GM23338 (cell line): ENCODE results near the gene ASPRV1. TPM values are rescaled to one million over a fixed set of nuclear protein-coding genes. Genes with fewer than 3 reads are reported as not detected.

Source experiments
- ATAC-seq: fragments of 200-7000 bp; cut with Tn5 transposase; 3 replicates; pipeline ENCODE4 v1.9.1; 2020
- DNase-seq: peaks from one replicate; pipeline ENCODE4 v3.0.0-alpha.2; 2015; ENCODE audit warnings: low spot score
- H2AFZ ChIP-seq: fragments of 200-600 bp; sonication (generic); 2 replicates; pipeline ENCODE4 v1.8.0; 2016; ENCODE audit warnings: antibody characterized with exemption, mild to moderate bottlenecking, moderate library complexity
- H3F3A ChIP-seq: fragments of 200-600 bp; sonication (generic); replicated peaks from 2 replicates; pipeline ENCODE4 v1.8.0; 2017; ENCODE audit warnings: antibody characterized with exemption, mixed run types, low read depth
- H3K27ac ChIP-seq: fragments of 200-600 bp; sonication (generic); 2 replicates; pipeline ENCODE4 v1.6.1; 2016; ENCODE audit warnings: low read depth
- H3K27me3 ChIP-seq: fragments of 200-600 bp; sonication (generic); 2 replicates; pipeline ENCODE4 v1.8.0; 2016; ENCODE audit warnings: mild to moderate bottlenecking, mixed run types, moderate library complexity; ENCODE audit not compliant: insufficient read depth
- H3K36me3 ChIP-seq: fragments of 200-600 bp; sonication (generic); 2 replicates; pipeline ENCODE4 v1.8.0; 2016; ENCODE audit warnings: mild to moderate bottlenecking; ENCODE audit not compliant: insufficient read depth
- H3K4me1 ChIP-seq: fragments of 200-600 bp; sonication (generic); 2 replicates; pipeline ENCODE4 v1.8.0; 2016; ENCODE audit warnings: mild to moderate bottlenecking, moderate library complexity; ENCODE audit not compliant: insufficient read depth
- H3K4me2 ChIP-seq: fragments of 200-600 bp; sonication (generic); 2 replicates; pipeline ENCODE4 v1.7.1; 2017; ENCODE audit warnings: mixed run types
- H3K4me3 ChIP-seq: fragments of 200-600 bp; sonication (generic); 2 replicates; pipeline ENCODE4 v1.6.1; 2016; ENCODE audit warnings: mixed run types
- H3K79me2 ChIP-seq: fragments of 200-600 bp; sonication (generic); replicated peaks from 2 replicates; pipeline ENCODE4 v1.8.0; 2017; ENCODE audit warnings: mild to moderate bottlenecking; ENCODE audit not compliant: insufficient read depth
- H3K9me2 ChIP-seq: fragments of 200-600 bp; sonication (generic); 2 replicates; pipeline ENCODE4 v1.8.0; 2017; ENCODE audit not compliant: insufficient read depth
- H4K20me1 ChIP-seq: fragments of 200-600 bp; sonication (generic); replicated peaks from 2 replicates; pipeline ENCODE4 v1.8.0; 2017; ENCODE audit warnings: mild to moderate bottlenecking; ENCODE audit not compliant: insufficient read depth
- H3K27ac Mint-ChIP-seq: 2 replicates; pipeline ENCODE4 v1.8.0; 2020; ENCODE audit warnings: inconsistent platforms, mild to moderate bottlenecking, moderate library complexity, mixed read lengths
- H3K27me3 Mint-ChIP-seq: 3 replicates; pipeline ENCODE4 v1.8.0; 2022; ENCODE audit warnings: low read depth, mild to moderate bottlenecking, moderate library complexity, mixed read lengths, inconsistent platforms; ENCODE audit not compliant: insufficient read depth, poor library complexity
- H3K36me3 Mint-ChIP-seq: 3 replicates; pipeline ENCODE4 v1.8.0; 2021; ENCODE audit warnings: low read depth, mild to moderate bottlenecking, inconsistent platforms, moderate library complexity, mixed read lengths
- H3K4me1 Mint-ChIP-seq: 3 replicates; pipeline ENCODE4 v1.8.0; 2020; ENCODE audit warnings: mild to moderate bottlenecking, inconsistent platforms, mixed read lengths
- H3K4me3 Mint-ChIP-seq: 3 replicates; pipeline ENCODE4 v1.8.0; 2021; ENCODE audit warnings: moderate library complexity, mild to moderate bottlenecking, inconsistent platforms, mixed read lengths
- H3K9me3 Mint-ChIP-seq: 3 replicates; pipeline ENCODE4 v1.8.0; 2020; ENCODE audit warnings: moderate library complexity, mild to moderate bottlenecking, inconsistent platforms, mixed read lengths
- CREB1 ChIP-seq: fragments of 250-450 bp; sonication (Bioruptor Pico); IDR thresholded peaks from 2 replicates; pipeline ENCODE4 v1.5.0; 2020; ENCODE audit warnings: low read depth, mild to moderate bottlenecking, moderate library complexity
- CTCF ChIP-seq, 2 experiments: fragments of 200-600 bp in 1 of 2; sonication (generic) in 1 of 2; conservative IDR thresholded peaks; 2 replicates each; pipeline versions ENCODE4 v1.5.1 to v1.6.1; 2016 to 2017; ENCODE audit warnings: antibody characterized with exemption in 2 of 2, low read depth in 2 of 2, mild to moderate bottlenecking in 2 of 2, moderate library complexity in 1 of 2
- ETS1 ChIP-seq: IDR thresholded peaks from 2 replicates; pipeline ENCODE4 v1.6.1; 2016; ENCODE audit warnings: antibody characterized with exemption
- EZH2 ChIP-seq: fragments of 200-600 bp; sonication (generic); IDR thresholded peaks from one replicate; pipeline ENCODE4 v1.8.0; 2017; ENCODE audit warnings: antibody characterized with exemption, mild to moderate bottlenecking, low read depth; ENCODE audit not compliant: unreplicated experiment
- EZH2phosphoT487 ChIP-seq: fragments of 200-600 bp; sonication (generic); IDR thresholded peaks from one replicate; pipeline ENCODE4 v1.8.1; 2018; ENCODE audit warnings: antibody characterized with exemption; ENCODE audit not compliant: unreplicated experiment
- NANOG ChIP-seq: IDR thresholded peaks from 2 replicates; pipeline ENCODE4 v1.6.1; 2016; ENCODE audit warnings: antibody characterized with exemption, borderline replicate concordance
- POLR2AphosphoS5 ChIP-seq: IDR thresholded peaks from 2 replicates; pipeline ENCODE4 v1.6.1; 2016; ENCODE audit warnings: antibody characterized with exemption, low read depth
- STAT1 ChIP-seq: IDR thresholded peaks from one replicate; pipeline ENCODE4 v1.6.1; 2016; ENCODE audit warnings: antibody characterized with exemption; ENCODE audit not compliant: unreplicated experiment
- ZNF114 ChIP-seq: fragments of 250-450 bp; sonication (Bioruptor Pico); IDR thresholded peaks from 2 replicates; pipeline ENCODE4 v1.5.0; 2020; ENCODE audit warnings: mild to moderate bottlenecking, moderate library complexity
- ZNF331 ChIP-seq: fragments of 250-450 bp; sonication (Bioruptor Pico); IDR thresholded peaks from 2 replicates; pipeline ENCODE4 v1.5.0; 2020; ENCODE audit warnings: low read depth, mild to moderate bottlenecking, moderate library complexity
- ZNF462 ChIP-seq: fragments of 250-450 bp; sonication (Bioruptor Pico); IDR thresholded peaks from 2 replicates; pipeline ENCODE4 v1.5.0; 2020; ENCODE audit warnings: mild to moderate bottlenecking, moderate library complexity
- polyA plus RNA-seq: library from polyadenylated mRNA; unstranded; fragments of >200 nt; fragmentation: Nextera tagmentation; extraction: Ambion mirVana; gene quantifications from 2 replicates; pipeline ENCODE4 v1.2.1, GENCODE V29; 2016
- total RNA-seq: library from RNA; depleted of rRNA; stranded (reverse); fragments of >200 nt; shearing (Covaris generic); gene quantifications from 2 replicates; pipeline ENCODE4 v1.2.3, GENCODE V29; 2014

The ASPRV1 gene
- total and polyA plus RNA-seq, 2 experiments from 2014 or later, result 0.60 to 1.4 TPM

GRCh38 chr2:69968609-69969008 lies 7.2 kb upstream of the ASPRV1 start:
- H3K4me1 ChIP-seq, result peaks cover 8% of the 10 kb centered on the region; the same call in 1 of the 2 replicates
- peaks cover 13% of the 10 kb centered on the region for H3K27me3 Mint-ChIP-seq
- H3F3A ChIP-seq, result no peaks in the 10 kb centered on the region
- H3K9me2 ChIP-seq, result peaks cover 2% of the 10 kb centered on the region; the same call in 1 of the 2 replicates
- H3K27ac ChIP-seq, result no peak overlapping the region
- 0 out of 2 replicates have a peak overlapping the region, but pooled peaks have one; percentile 32 for H2AFZ ChIP-seq
- no peaks in the 10 kb centered on the region for H3K9me3 Mint-ChIP-seq
- no peaks in the 10 kb centered on the region for H3K27me3 ChIP-seq
- TF ChIP-seq POLR2AphosphoS5 (no peak), CREB1 (CRISPR knock-in tag) (no peak), CTCF (conservative IDR thresholded peaks at IDR 0.05; ENCODE audit: low read depth in 2 of 2) (no peak)
- no peaks in the 10 kb centered on the region; the same call in 2 of the 3 replicates for H3K36me3 Mint-ChIP-seq
- no peak overlapping the region; the same call in 1 of the 2 replicates for H3K27ac Mint-ChIP-seq
- no peaks in the 10 kb centered on the region for H4K20me1 ChIP-seq
- H3K4me2 ChIP-seq, result no peak overlapping the region
- peaks cover 11% of the 10 kb centered on the region for H3K4me1 Mint-ChIP-seq
- H3K79me2 ChIP-seq, result no peaks in the 10 kb centered on the region
- ATAC-seq, result no peak
- H3K36me3 ChIP-seq, result no peaks in the 10 kb centered on the region
- no peak overlapping the region for H3K4me3 Mint-ChIP-seq
- DNase-seq, result no peak
- no peak overlapping the region for H3K4me3 ChIP-seq

GRCh38 chr2:69966496-69966895 lies 5.1 kb upstream of the ASPRV1 start:
- Mint-ChIP-seq H3K36me3 (no peaks in the 10 kb centered on the region; the same call in 2 of the 3 replicates), H3K4me1 (peaks cover 15% of the 10 kb centered on the region), H3K4me3 (no peak overlapping the region), H3K9me3 (no peaks in the 10 kb centered on the region), H3K27me3 (peaks cover 13% of the 10 kb centered on the region), H3K27ac (no peak overlapping the region)
- Histone ChIP-seq H3K4me2 (no peak overlapping the region), H4K20me1 (no peaks in the 10 kb centered on the region), H3K4me1 (peaks cover 9% of the 10 kb centered on the region; the same call in 1 of the 2 replicates), H3K79me2 (no peaks in the 10 kb centered on the region), H3F3A (no peaks in the 10 kb centered on the region), H3K36me3 (no peaks in the 10 kb centered on the region), H3K9me2 (peaks cover 5% of the 10 kb centered on the region; the same call in 1 of the 2 replicates), H3K4me3 (no peak overlapping the region), H3K27me3 (no peaks in the 10 kb centered on the region), H2AFZ (no peak overlapping the region), H3K27ac (no peak overlapping the region)
- ATAC-seq, result no peak
- DNase-seq, result no peak
- TF ChIP-seq STAT1 (no peak), ZNF114 (CRISPR knock-in tag) (no peak), CREB1 (CRISPR knock-in tag) (no peak), EZH2 (no peak), NANOG (no peak), ETS1 (no peak), ZNF331 (CRISPR knock-in tag) (no peak), EZH2phosphoT487 (no peak), ZNF462 (CRISPR knock-in tag) (no peak)
